ENCODE measurements around the gene MREG.

DNA sequence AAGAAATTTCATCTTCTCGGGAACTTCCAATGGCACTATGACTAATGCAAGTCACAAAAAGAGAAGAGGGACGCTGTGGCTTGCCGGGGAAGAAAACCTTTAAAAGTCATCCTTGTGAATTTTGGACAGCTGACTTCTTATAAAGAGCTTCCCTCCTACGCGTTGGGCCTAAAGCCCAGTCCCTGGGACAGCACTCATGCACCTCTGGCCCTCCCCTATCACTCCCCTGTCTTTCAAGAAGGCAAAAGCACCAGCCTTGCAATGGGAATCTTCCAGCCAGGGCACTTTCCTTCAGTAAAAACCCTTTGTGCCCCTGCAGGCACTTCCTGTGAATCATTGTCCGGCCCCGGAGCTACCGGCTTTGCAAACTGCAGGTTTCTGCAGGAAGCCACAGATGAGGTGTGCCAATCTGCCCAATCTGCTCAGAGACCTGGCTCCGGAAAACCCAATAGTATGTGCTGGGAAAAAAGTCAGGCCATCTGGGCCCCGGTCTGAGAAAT is 7.1 kb downstream of the MREG start:
- TF ChIP-seq, protein P1, sequence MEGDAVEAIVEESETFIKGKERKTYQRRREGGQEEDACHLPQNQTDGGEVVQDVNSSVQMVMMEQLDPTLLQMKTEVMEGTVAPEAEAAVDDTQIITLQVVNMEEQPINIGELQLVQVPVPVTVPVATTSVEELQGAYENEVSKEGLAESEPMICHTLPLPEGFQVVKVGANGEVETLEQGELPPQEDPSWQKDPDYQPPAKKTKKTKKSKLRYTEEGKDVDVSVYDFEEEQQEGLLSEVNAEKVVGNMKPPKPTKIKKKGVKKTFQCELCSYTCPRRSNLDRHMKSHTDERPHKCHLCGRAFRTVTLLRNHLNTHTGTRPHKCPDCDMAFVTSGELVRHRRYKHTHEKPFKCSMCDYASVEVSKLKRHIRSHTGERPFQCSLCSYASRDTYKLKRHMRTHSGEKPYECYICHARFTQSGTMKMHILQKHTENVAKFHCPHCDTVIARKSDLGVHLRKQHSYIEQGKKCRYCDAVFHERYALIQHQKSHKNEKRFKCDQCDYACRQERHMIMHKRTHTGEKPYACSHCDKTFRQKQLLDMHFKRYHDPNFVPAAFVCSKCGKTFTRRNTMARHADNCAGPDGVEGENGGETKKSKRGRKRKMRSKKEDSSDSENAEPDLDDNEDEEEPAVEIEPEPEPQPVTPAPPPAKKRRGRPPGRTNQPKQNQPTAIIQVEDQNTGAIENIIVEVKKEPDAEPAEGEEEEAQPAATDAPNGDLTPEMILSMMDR (IDR thresholded peaks at IDR 0.05), result no peak
- no peak for TF ChIP-seq EZH2 (IDR thresholded peaks at IDR 0.05)

Data from neural progenitor cell (in vitro differentiated cells).